Fibroblast of skin of abdomen (primary cell): ENCODE data around the gene DUSP3.
A peak's percentile ranks its signal among the peaks of the same experiment; 100 is the strongest.

ENCODE experiments used
- DNase-seq: peaks from one replicate; pipeline ENCODE4 v3.0.0-alpha.2; 2013

Gene DUSP3

GRCh38 chr17:43723697-43724359 is 54.9 kb downstream of the DUSP3 start:
- peak; percentile 63 for DNase-seq

GRCh38 chr17:43722870-43723665 is 55.7 kb downstream of the DUSP3 start:
- no peak for DNase-seq

- no peak for DNase-seq
Observed at GRCh38 chr17:43722269-43722619, 56.5 kb downstream of the DUSP3 start.

- DNase-seq: peak; percentile 16
Observed at GRCh38 chr17:43721537-43722268, 57.1 kb downstream of the DUSP3 start.

- peak; percentile 73 for DNase-seq
Observed at GRCh38 chr17:43720311-43721060, 58.3 kb downstream of the DUSP3 start.

GRCh38 chr17:43719578-43719977 is 59.2 kb downstream of the DUSP3 start:
- DNase-seq: no peak

- no peak for DNase-seq
Observed at GRCh38 chr17:43718544-43718943, 60.2 kb downstream of the DUSP3 start.

GRCh38 chr17:43717913-43718312 is 60.9 kb downstream of the DUSP3 start:
- no peak for DNase-seq
